Measurements from ENCODE around the gene NMNAT2.

GRCh38 chr1:183290628-183291027, 127.6 kb downstream of the NMNAT2 start:
- no peak for TF ChIP-seq POLR2A (IDR thresholded peaks at IDR 0.05)
- TF ChIP-seq CTCF (IDR thresholded peaks at IDR 0.05): no peak

Data from adrenal gland (tissue), 5 donors.